IMR-90 (cell line): ENCODE results near the gene PROB1. TPM values are rescaled to one million over a fixed set of nuclear protein-coding genes. Genes with fewer than 3 reads are reported as not detected.

ENCODE experiments used
- ATAC-seq: fragments of 200-7000 bp; cut with Tn5 transposase; 2 replicates; pipeline ENCODE4 v1.9.1; 2020; ENCODE audit warnings: low read depth, mild to moderate bottlenecking, moderate library complexity
- BruUV-seq: library from RNA; stranded (reverse); fragments of 400-500 nt; replicated peaks from 2 replicates; lab custom pipeline; 2021; lab: Mats Ljungman, UMichigan
- CTCF ChIA-PET: fragments of 300-600 bp; formaldehyde crosslinking; extraction: SDS; loops from one replicate; lab custom pipeline; 2021; ENCODE audit warnings: antibody characterized with exemption; lab: Yijun Ruan, JAX
- POLR2A ChIA-PET: fragments of 300-600 bp; sonication (Branson Sonifier 250); formaldehyde crosslinking; loops from one replicate; lab custom pipeline; 2022; ENCODE audit warnings: antibody characterized with exemption; ENCODE audit not compliant: unreplicated experiment; lab: Charles Lee
- DNase-seq: peaks from one replicate; pipeline ENCODE4 v3.0.0; 2013
- H2AFZ ChIP-seq: replicated peaks from 2 replicates; pipeline ENCODE3; 2013; ENCODE audit warnings: low read length, mild to moderate bottlenecking; ENCODE audit not compliant: poor library complexity
- H2AK5ac ChIP-seq: 2 replicates; pipeline ENCODE4 v1.6.1; 2013; ENCODE audit warnings: low read depth, low read length, inconsistent platforms
- H2AK9ac ChIP-seq: replicated peaks from 2 replicates; pipeline ENCODE3; 2013; ENCODE audit warnings: mild to moderate bottlenecking, low read depth, low read length, moderate library complexity; ENCODE audit not compliant: poor library complexity
- H2BK120ac ChIP-seq: 2 replicates; pipeline ENCODE4 v1.6.1; 2013; ENCODE audit warnings: low read depth, low read length, inconsistent platforms
- H2BK15ac ChIP-seq: 3 replicates; pipeline ENCODE4 v1.6.1; 2013; ENCODE audit warnings: low read depth, low read length, inconsistent platforms
- H2BK20ac ChIP-seq: 2 replicates; pipeline ENCODE4 v1.6.1; 2013; ENCODE audit warnings: low read depth, mild to moderate bottlenecking, inconsistent platforms, low read length, moderate library complexity
- H2BK5ac ChIP-seq: 2 replicates; pipeline ENCODE4 v1.6.1; 2013; ENCODE audit warnings: mild to moderate bottlenecking, low read depth, low read length, inconsistent platforms; ENCODE audit not compliant: poor library complexity, severe bottlenecking
- H3K14ac ChIP-seq: replicated peaks from 2 replicates; pipeline ENCODE4 v1.6.1; 2013; ENCODE audit warnings: low read depth, low read length, inconsistent platforms
- H3K18ac ChIP-seq: 2 replicates; pipeline ENCODE4 v1.6.1; 2013; ENCODE audit warnings: low read depth, low read length, control low read depth
- H3K23ac ChIP-seq: 2 replicates; pipeline ENCODE4 v1.6.1; 2013; ENCODE audit warnings: low read depth, low read length, inconsistent platforms
- H3K27ac ChIP-seq: 2 replicates; pipeline ENCODE4 v1.5.1; 2013; ENCODE audit warnings: mild to moderate bottlenecking, control low read depth, low read length; ENCODE audit not compliant: insufficient read depth
- H3K27me3 ChIP-seq: 2 replicates; pipeline ENCODE4 v1.6.1; 2013; ENCODE audit warnings: low read length; ENCODE audit not compliant: control insufficient read depth, insufficient read depth
- H3K36me3 ChIP-seq: 2 replicates; pipeline ENCODE4 v1.6.1; 2013; ENCODE audit warnings: low read length, mixed read lengths; ENCODE audit not compliant: control insufficient read depth, insufficient read depth
- H3K4ac ChIP-seq: 2 replicates; pipeline ENCODE4 v1.6.1; 2013; ENCODE audit warnings: low read depth, low read length, inconsistent platforms
- H3K4me1 ChIP-seq: 2 replicates; pipeline ENCODE4 v1.6.1; 2013; ENCODE audit warnings: low read length, mixed read lengths; ENCODE audit not compliant: control insufficient read depth, insufficient read depth
- H3K4me2 ChIP-seq: 2 replicates; pipeline ENCODE4 v1.6.1; 2013; ENCODE audit warnings: low read depth, mild to moderate bottlenecking, control low read depth, low read length, moderate library complexity
- H3K4me3 ChIP-seq: 2 replicates; pipeline ENCODE4 v1.5.1; 2013; ENCODE audit warnings: low read depth, mild to moderate bottlenecking, control low read depth, low read length, moderate library complexity; ENCODE audit not compliant: insufficient read depth
- H3K56ac ChIP-seq: 2 replicates; pipeline ENCODE4 v1.6.1; 2013; ENCODE audit warnings: low read length, inconsistent platforms; ENCODE audit not compliant: insufficient read depth; ENCODE audit errors: extremely low read depth
- H3K79me1 ChIP-seq, 2 experiments: 2 replicates each; pipeline ENCODE4 v1.6.1; 2013; ENCODE audit warnings: low read length in 2 of 2, inconsistent platforms in 1 of 2, low read depth in 1 of 2
- H3K9ac ChIP-seq: 2 replicates; pipeline ENCODE4 v1.6.1; 2013; ENCODE audit warnings: low read depth, low read length, control low read depth
- H3K9me1 ChIP-seq: 2 replicates; pipeline ENCODE4 v1.6.1; 2013; ENCODE audit warnings: low read length, inconsistent platforms; ENCODE audit not compliant: insufficient read depth
- H3K9me3 ChIP-seq: 2 replicates; pipeline ENCODE4 v1.6.1; 2013; ENCODE audit warnings: low read length; ENCODE audit not compliant: control insufficient read depth, insufficient read depth
- H4K20me1 ChIP-seq: 2 replicates; pipeline ENCODE4 v1.6.1; 2013; ENCODE audit warnings: low read length, inconsistent platforms; ENCODE audit not compliant: insufficient read depth
- H4K5ac ChIP-seq: 2 replicates; pipeline ENCODE4 v1.6.1; 2013; ENCODE audit warnings: mild to moderate bottlenecking, low read depth, low read length, control low read depth
- H4K8ac ChIP-seq, 2 experiments: 2 replicates each; pipeline ENCODE4 v1.6.1; 2013; ENCODE audit warnings: low read depth in 2 of 2, low read length in 2 of 2, control low read depth in 1 of 2, inconsistent platforms in 1 of 2
- H4K91ac ChIP-seq: 2 replicates; pipeline ENCODE4 v1.6.1; 2013; ENCODE audit warnings: low read depth, low read length, inconsistent platforms; ENCODE audit not compliant: insufficient read depth
- CEBPB ChIP-seq: IDR thresholded peaks from 2 replicates; pipeline ENCODE4 v1.6.1; 2012; ENCODE audit warnings: low read depth, low read length, improper control_type of control experiment
- CHD1 ChIP-seq: IDR thresholded peaks from 2 replicates; pipeline ENCODE4 v1.6.1; 2012; ENCODE audit warnings: low read depth, low read length, improper control_type of control experiment
- FOS ChIP-seq: fragments of 150-350 bp; IDR thresholded peaks from 2 replicates; pipeline ENCODE4 v1.6.1; 2016; ENCODE audit warnings: low read depth, low read length
- MAFK ChIP-seq: IDR thresholded peaks from 2 replicates; pipeline ENCODE4 v1.6.1; 2012; ENCODE audit warnings: low read depth, low read length, improper control_type of control experiment
- MXI1 ChIP-seq: IDR thresholded peaks from 2 replicates; pipeline ENCODE4 v1.6.1; 2012; ENCODE audit warnings: low read depth, mild to moderate bottlenecking, low read length, moderate library complexity, borderline replicate concordance
- NFE2L2 ChIP-seq: fragments of 150-350 bp; IDR thresholded peaks from 2 replicates; pipeline ENCODE4 v1.6.1; 2016; ENCODE audit warnings: low read depth, mild to moderate bottlenecking, low read length
- POLR2A ChIP-seq: IDR thresholded peaks from 2 replicates; pipeline ENCODE4 v1.6.1; 2012; ENCODE audit warnings: mild to moderate bottlenecking, low read depth, low read length
- SMC3 ChIP-seq: fragments of 150-350 bp; IDR thresholded peaks from 2 replicates; pipeline ENCODE4 v1.6.1; 2016; ENCODE audit warnings: low read depth, mild to moderate bottlenecking, antibody characterized with exemption, low read length, moderate library complexity
- WGBS, 2 experiments: methylation state at CpG; one replicate each; pipeline versions ENCODE4 v1.1.5 to v1.1.7; 2013; ENCODE audit warnings: missing lambda C conversion rate in 2 of 2; ENCODE audit not compliant: insufficient read length in 1 of 2; ENCODE audit errors: extremely low coverage in 2 of 2; 5-methylcytosine and 5-hydroxymethylcytosine counted together
- dilution Hi-C: fragments of 300-500 bp; cut with HindIII; formaldehyde crosslinking; loops from one replicate; pipeline ENCODE4 v1.14.3; 2018; ENCODE audit warnings: low sequenced_read_pairs; ENCODE audit not compliant: unreplicated experiment
- in situ Hi-C: fragments of 300-500 bp; cut with MboI; formaldehyde crosslinking; loops from 3 replicates; pipeline ENCODE4 v1.14.3; 2019; ENCODE audit warnings: low sequenced_read_pairs, inconsistent platforms, mixed read lengths
- intact Hi-C: fragments of 100-400 bp; cut with micrococcal nuclease; formaldehyde crosslinking; loops from 2 replicates; pipeline ENCODE4 v1.10.0; 2022
- polyA plus RNA-seq, 3 experiments: library from polyadenylated mRNA; depleted of rRNA; stranded (reverse); fragments of >200 nt; gene quantifications; 2 replicates each; pipeline ENCODE4 v1.2.3, GENCODE V29; 2012; ENCODE audit warnings: low replicate concordance in 1 of 3
- total RNA-seq: library from RNA; depleted of rRNA; stranded (reverse); fragments of >200 nt; gene quantifications from 2 replicates; pipeline ENCODE4 v1.2.3, GENCODE V29; 2012
- TF ChIP-seq, protein P1 (sequence below): fragments of 150-350 bp; IDR thresholded peaks from 2 replicates; pipeline ENCODE4 v1.6.1; 2017; ENCODE audit warnings: mild to moderate bottlenecking, antibody characterized with exemption, low read length, low read depth
- TF ChIP-seq, protein P2 (sequence below): fragments of 150-350 bp; IDR thresholded peaks from 2 replicates; pipeline ENCODE4 v1.6.1; 2016; ENCODE audit warnings: low read depth, mild to moderate bottlenecking, low read length, moderate library complexity, borderline replicate concordance

Gene PROB1
- total and polyA plus RNA-seq, 2 of the 4 experiments (the other 2 are of a cell fraction), result under 0.01 to 0.38 TPM

DNA sequence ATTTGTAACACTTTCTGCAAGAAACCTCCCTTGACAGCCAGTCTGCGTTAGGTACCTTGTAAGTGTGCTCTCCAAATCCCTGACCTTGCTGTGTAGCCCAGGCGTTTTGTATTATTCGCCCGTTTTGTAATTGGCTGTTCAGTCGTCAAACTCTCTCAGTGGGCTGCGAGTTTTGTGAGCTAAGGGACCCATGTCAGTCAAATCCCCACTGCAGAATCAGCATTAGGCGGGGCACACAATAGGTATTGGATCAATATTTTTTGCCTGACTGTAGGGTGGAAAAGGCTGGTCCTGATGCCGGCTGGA lies 43.8 kb upstream of the PROB1 start:
- intact Hi-C loops, result loop anchor here (5.0 kb wide), 1 partner anchor 124 kb away; the partner anchor contains the start of gene UBE2D2

More for the DNA sequence above, 43.8 kb upstream of the PROB1 start:
- BruUV-seq, result no TSS peak
- H2BK15ac ChIP-seq, result 0 out of 3 replicates have a peak overlapping the region, but pooled peaks have one; percentile 21
- H3K79me1 ChIP-seq, result peaks cover 12 to 19% of the 10 kb centered on the region in 2 experiments; a peak in 3 of 4 replicates
- H3K18ac ChIP-seq, result no peak overlapping the region
- no peak overlapping the region for H3K27ac ChIP-seq
- H3K36me3 ChIP-seq, result peaks cover 5% of the 10 kb centered on the region; the same call in 1 of the 2 replicates
- H3K56ac ChIP-seq, result no peak overlapping the region; the same call in 1 of the 2 replicates
- in situ Hi-C loops (no loop called here), dilution Hi-C loops (no loop called here)
- peak overlapping the region; percentile 100 for H2AFZ ChIP-seq
- CTCF ChIA-PET, result interaction anchor here (0.6 to 1.5 kb wide), 3 partner anchors 9 to 48 kb away, joined by 3 to 4 read pairs (median 3); no protein-coding TSS in a partner anchor
- peak overlapping the region; percentile 80 for H3K4me2 ChIP-seq
- ATAC-seq, result no peak
- H3K4me3 ChIP-seq, result peak overlapping the region; percentile 87
- WGBS, 2 experiments, result 40% methylated on average over 2 of the region's 8 CpGs; no CpG with 5 or more reads in 1 of the 2 experiments
- no peak overlapping the region for H3K23ac ChIP-seq
- H4K20me1 ChIP-seq, result no peaks in the 10 kb centered on the region
- peak overlapping the region; percentile 55 for H3K4ac ChIP-seq
- TF ChIP-seq SMC3 (no peak), MAFK (no peak), CEBPB (no peak), FOS (no peak), MXI1 (no peak), NFE2L2 (no peak), POLR2A (no peak), CHD1 (no peak)
- TF ChIP-seq, protein P1, sequence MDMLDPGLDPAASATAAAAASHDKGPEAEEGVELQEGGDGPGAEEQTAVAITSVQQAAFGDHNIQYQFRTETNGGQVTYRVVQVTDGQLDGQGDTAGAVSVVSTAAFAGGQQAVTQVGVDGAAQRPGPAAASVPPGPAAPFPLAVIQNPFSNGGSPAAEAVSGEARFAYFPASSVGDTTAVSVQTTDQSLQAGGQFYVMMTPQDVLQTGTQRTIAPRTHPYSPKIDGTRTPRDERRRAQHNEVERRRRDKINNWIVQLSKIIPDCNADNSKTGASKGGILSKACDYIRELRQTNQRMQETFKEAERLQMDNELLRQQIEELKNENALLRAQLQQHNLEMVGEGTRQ, result no peak
- TF ChIP-seq, protein P2, sequence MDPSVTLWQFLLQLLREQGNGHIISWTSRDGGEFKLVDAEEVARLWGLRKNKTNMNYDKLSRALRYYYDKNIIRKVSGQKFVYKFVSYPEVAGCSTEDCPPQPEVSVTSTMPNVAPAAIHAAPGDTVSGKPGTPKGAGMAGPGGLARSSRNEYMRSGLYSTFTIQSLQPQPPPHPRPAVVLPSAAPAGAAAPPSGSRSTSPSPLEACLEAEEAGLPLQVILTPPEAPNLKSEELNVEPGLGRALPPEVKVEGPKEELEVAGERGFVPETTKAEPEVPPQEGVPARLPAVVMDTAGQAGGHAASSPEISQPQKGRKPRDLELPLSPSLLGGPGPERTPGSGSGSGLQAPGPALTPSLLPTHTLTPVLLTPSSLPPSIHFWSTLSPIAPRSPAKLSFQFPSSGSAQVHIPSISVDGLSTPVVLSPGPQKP, result no peak
- 0 out of 2 replicates have a peak overlapping the region, but pooled peaks have one; percentile 1 for H4K5ac ChIP-seq
- no peaks in the 10 kb centered on the region for H3K9me3 ChIP-seq
- H2BK5ac ChIP-seq, result no peak overlapping the region
- H2AK9ac ChIP-seq, result peak overlapping the region; percentile 96
- H3K9me1 ChIP-seq, result peaks cover 15% of the 10 kb centered on the region; the same call in 1 of the 2 replicates
- POLR2A ChIA-PET, result no interaction called here
- H2AK5ac ChIP-seq, result peak overlapping the region; percentile 70; the same call in 1 of the 2 replicates
- no peak for DNase-seq
- H2BK120ac ChIP-seq, result peak overlapping the region; percentile 9; the same call in 1 of the 2 replicates
- H3K9ac ChIP-seq, result peak overlapping the region; percentile 59
- H3K4me1 ChIP-seq, result peaks cover 8% of the 10 kb centered on the region
- H3K14ac ChIP-seq, result peak overlapping the region; percentile 12; the same call in 1 of the 2 replicates
- H2BK20ac ChIP-seq, result no peak overlapping the region
- H4K8ac ChIP-seq, result peak overlapping the region; percentile 56 to 72; a peak in 2 of 4 replicates
- H3K27me3 ChIP-seq, result no peaks in the 10 kb centered on the region
- H4K91ac ChIP-seq, result no peak overlapping the region
